ENCODE results near the gene LHX3. TPM values are rescaled to one million over a fixed set of nuclear protein-coding genes. Genes with fewer than 3 reads are reported as not detected.

Gene LHX3
- total and polyA plus RNA-seq, 8 donors = not detected

- DNase-seq = peak in 1 of 4 donors; percentile 69
- Histone ChIP-seq H3K27ac (no peak overlapping the region), H3K4me1 (peaks cover 9 to 14% of the 10 kb centered on the region in 2 donors), H3K9me3 (no peaks in the 10 kb centered on the region), H3K27me3 (peaks cover 0 to 10% of the 10 kb centered on the region in 2 donors), H3K36me3 (no peaks in the 10 kb centered on the region), H3K4me3 (no peak overlapping the region)
- intact Hi-C loops (cut with DNase I) = no loop called here
- no peak for TF ChIP-seq CTCF (IDR thresholded peaks at IDR 0.05)
- no peak for ATAC-seq
These were observed 43.2 kb upstream of the LHX3 start for GRCh38 chr9:136247947-136248637.

- Histone ChIP-seq H3K4me3 (no peak overlapping the region), H3K4me1 (peaks cover 9 to 14% of the 10 kb centered on the region in 2 donors), H3K36me3 (no peaks in the 10 kb centered on the region), H3K9me3 (no peaks in the 10 kb centered on the region), H3K27me3 (peaks cover 0 to 4% of the 10 kb centered on the region in 2 donors), H3K27ac (no peak overlapping the region)
- peak in 1 of 4 donors; percentile 24 for DNase-seq
- TF ChIP-seq CTCF (IDR thresholded peaks at IDR 0.05) = no peak
- ATAC-seq = no peak
- intact Hi-C loops (cut with DNase I) = no loop called here
These were observed 42.6 kb upstream of the LHX3 start for GRCh38 chr9:136247551-136247916.

- no peak for TF ChIP-seq CTCF (IDR thresholded peaks at IDR 0.05)
- H3K9me3 ChIP-seq = no peaks in the 10 kb centered on the region
- no peak overlapping the region for H3K4me3 ChIP-seq
- DNase-seq = peak in 1 of 4 donors; percentile 71
- H3K27ac ChIP-seq = no peak overlapping the region
- H3K27me3 ChIP-seq = no peaks in the 10 kb centered on the region
- intact Hi-C loops (cut with DNase I) = no loop called here
- no peaks in the 10 kb centered on the region for H3K36me3 ChIP-seq
- no peak for ATAC-seq
- H3K4me1 ChIP-seq = peaks cover 9 to 14% of the 10 kb centered on the region in 2 donors
These were observed 42.1 kb upstream of the LHX3 start for GRCh38 chr9:136246849-136247550.

- H3K9me3 ChIP-seq = no peaks in the 10 kb centered on the region
- H3K27me3 ChIP-seq = no peaks in the 10 kb centered on the region
- intact Hi-C loops (cut with DNase I) = no loop called here
- peak; percentile 71 to 93 (median 86) for DNase-seq
- H3K4me1 ChIP-seq = peaks cover 9 to 14% of the 10 kb centered on the region in 2 donors
- H3K36me3 ChIP-seq = no peaks in the 10 kb centered on the region
- no peak within 1 kb of the TSS for H3K27ac ChIP-seq
- TF ChIP-seq CTCF (IDR thresholded peaks at IDR 0.05) = no peak
- peak within 1 kb of the TSS; percentile 76 to 79 for H3K4me3 ChIP-seq
- peak; percentile 92 for ATAC-seq
These were observed 40.6 kb upstream of the LHX3 start, which contains the start of gene QSOX2 for GRCh38 chr9:136245219-136246150. QSOX2 (minus strand) TSS chr9:136245812; CDS start chr9:136245803, 9 bp downstream.

GRCh38 chr9:136244969-136245218, 40.0 kb upstream of the LHX3 start:
- TF ChIP-seq CTCF (IDR thresholded peaks at IDR 0.05) = no peak
- Histone ChIP-seq H3K27me3 (no peaks in the 10 kb centered on the region), H3K9me3 (no peaks in the 10 kb centered on the region), H3K4me3 (peak overlapping the region; percentile 76 to 79), H3K36me3 (no peaks in the 10 kb centered on the region), H3K4me1 (peaks cover 9 to 15% of the 10 kb centered on the region in 2 donors), H3K27ac (no peak overlapping the region)
- DNase-seq (no peak), ATAC-seq (no peak)
- intact Hi-C loops (cut with DNase I) = no loop called here

All from left lung (tissue), 10 donors.